ENCODE data around the gene TMEM38A. TPM values are rescaled to one million over a fixed set of nuclear protein-coding genes. Genes with fewer than 3 reads are reported as not detected.

The TMEM38A gene
- total RNA-seq, 3 donors from 2014 or later: 5.6 to 6.0 (median 5.8) TPM

- DNase-seq: no peak
- Histone ChIP-seq H3K4me3 (no peak overlapping the region), H3K9me3 (no peaks in the 10 kb centered on the region), H3K4me1 (ENCODE audit: low read depth) (peaks cover 9% of the 10 kb centered on the region), H3K36me3 (ENCODE audit: low read depth) (no peaks in the 10 kb centered on the region)
- ATAC-seq: no peak
- no peak for TF ChIP-seq CTCF (IDR thresholded peaks at IDR 0.05)
- intact Hi-C loops (cut with DNase I, micrococcal nuclease): no loop called here
Measured at GRCh38 chr19:16618248-16618647, 42.7 kb upstream of the TMEM38A start.

- Histone ChIP-seq H3K4me1 (ENCODE audit: low read depth) (peaks cover 9% of the 10 kb centered on the region), H3K9me3 (no peaks in the 10 kb centered on the region), H3K36me3 (ENCODE audit: low read depth) (no peaks in the 10 kb centered on the region), H3K4me3 (no peak overlapping the region)
- intact Hi-C loops (cut with DNase I, micrococcal nuclease): no loop called here
- DNase-seq: no peak
- TF ChIP-seq CTCF (IDR thresholded peaks at IDR 0.05): no peak
- peak; percentile 16 for ATAC-seq
Measured at GRCh38 chr19:16619457-16619856, 41.5 kb upstream of the TMEM38A start.

GRCh38 chr19:16620018-16620417 lies 40.9 kb upstream of the TMEM38A start:
- Histone ChIP-seq H3K4me3 (no peak overlapping the region), H3K9me3 (no peaks in the 10 kb centered on the region), H3K4me1 (ENCODE audit: low read depth) (peaks cover 9% of the 10 kb centered on the region), H3K36me3 (ENCODE audit: low read depth) (no peaks in the 10 kb centered on the region)
- ATAC-seq (no peak), DNase-seq (no peak)
- no peak for TF ChIP-seq CTCF (IDR thresholded peaks at IDR 0.05)
- intact Hi-C loops (cut with DNase I, micrococcal nuclease): no loop called here

- no peak for DNase-seq
Measured at GRCh38 chr19:16620584-16620983, 40.4 kb upstream of the TMEM38A start.

GRCh38 chr19:16621165-16621800 lies 39.7 kb upstream of the TMEM38A start:
- Histone ChIP-seq H3K4me3 (no peak overlapping the region), H3K4me1 (ENCODE audit: low read depth) (peaks cover 20% of the 10 kb centered on the region), H3K9me3 (no peaks in the 10 kb centered on the region), H3K36me3 (ENCODE audit: low read depth) (no peaks in the 10 kb centered on the region)
- TF ChIP-seq CTCF (IDR thresholded peaks at IDR 0.05): no peak
- DNase-seq: no peak
- no peak for ATAC-seq
- intact Hi-C loops (cut with DNase I, micrococcal nuclease): no loop called here

More at GRCh38 chr19:16620584-16620983, 40.4 kb upstream of the TMEM38A start:
- Histone ChIP-seq H3K36me3 (ENCODE audit: low read depth) (no peaks in the 10 kb centered on the region), H3K9me3 (no peaks in the 10 kb centered on the region), H3K4me1 (ENCODE audit: low read depth) (peaks cover 13% of the 10 kb centered on the region), H3K4me3 (no peak overlapping the region)
- TF ChIP-seq CTCF (IDR thresholded peaks at IDR 0.05): no peak
- intact Hi-C loops (cut with DNase I, micrococcal nuclease): no loop called here
- peak; percentile 34 for ATAC-seq

- H3K9me3 ChIP-seq: no peaks in the 10 kb centered on the region
- H3K36me3 ChIP-seq (ENCODE audit: low read depth): no peaks in the 10 kb centered on the region
- TF ChIP-seq CTCF (IDR thresholded peaks at IDR 0.05): no peak
- peaks cover 27% of the 10 kb centered on the region for H3K4me1 ChIP-seq (ENCODE audit: low read depth)
- H3K4me3 ChIP-seq: no peak overlapping the region
- DNase-seq: no peak
- no peak for ATAC-seq
- intact Hi-C loops (cut with DNase I, micrococcal nuclease): no loop called here
Measured at GRCh38 chr19:16623066-16623465, 37.9 kb upstream of the TMEM38A start.
